DMS153 (cell line): Measurements from ENCODE around the gene SLC49A4.
"Not testable (repeated sequence)": the region's sequence is repeated elsewhere in the genome, so short reads cannot be mapped to it uniquely, and the experiment has no call there.

Source experiments
- DNase-seq: peaks from one replicate; lab custom pipeline; 2025; lab: John Stamatoyannopoulos, UW

Gene SLC49A4, protein sequence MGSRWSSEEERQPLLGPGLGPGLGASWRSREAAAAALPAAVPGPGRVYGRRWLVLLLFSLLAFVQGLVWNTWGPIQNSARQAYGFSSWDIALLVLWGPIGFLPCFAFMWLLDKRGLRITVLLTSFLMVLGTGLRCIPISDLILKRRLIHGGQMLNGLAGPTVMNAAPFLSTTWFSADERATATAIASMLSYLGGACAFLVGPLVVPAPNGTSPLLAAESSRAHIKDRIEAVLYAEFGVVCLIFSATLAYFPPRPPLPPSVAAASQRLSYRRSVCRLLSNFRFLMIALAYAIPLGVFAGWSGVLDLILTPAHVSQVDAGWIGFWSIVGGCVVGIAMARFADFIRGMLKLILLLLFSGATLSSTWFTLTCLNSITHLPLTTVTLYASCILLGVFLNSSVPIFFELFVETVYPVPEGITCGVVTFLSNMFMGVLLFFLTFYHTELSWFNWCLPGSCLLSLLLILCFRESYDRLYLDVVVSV

GRCh38 chr3:122794779-122795673 is at the start of gene SLC49A4:
SLC49A4 (plus strand) TSS chr3:122795069; CDS start chr3:122795193, 124 bp downstream.
- DNase-seq = no peak

GRCh38 chr3:122745369-122746021 is 49.4 kb upstream of the SLC49A4 start:
- no peak for DNase-seq

GRCh38 chr3:122747295-122747694 is 47.6 kb upstream of the SLC49A4 start:
- DNase-seq = not testable (repeated sequence)

DNA sequence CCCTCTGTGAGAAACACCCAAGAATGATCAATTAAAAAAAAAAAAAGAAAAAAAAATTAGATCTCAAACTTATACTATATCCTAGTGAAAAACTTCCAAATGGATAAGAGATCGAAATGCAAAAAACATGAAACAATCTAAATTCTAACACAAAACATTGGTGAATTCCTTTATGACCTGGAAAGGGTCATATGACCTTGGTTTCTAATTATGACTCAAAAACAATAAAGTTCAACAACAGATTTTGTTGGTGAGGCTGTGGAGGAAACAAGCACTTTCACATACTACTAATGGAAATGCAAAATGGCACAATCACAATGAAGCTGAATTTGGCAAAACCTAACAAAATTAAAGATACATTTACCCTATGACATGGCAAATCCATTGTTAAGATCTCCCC is 46.5 kb upstream of the SLC49A4 start:
- no peak for DNase-seq

DNA sequence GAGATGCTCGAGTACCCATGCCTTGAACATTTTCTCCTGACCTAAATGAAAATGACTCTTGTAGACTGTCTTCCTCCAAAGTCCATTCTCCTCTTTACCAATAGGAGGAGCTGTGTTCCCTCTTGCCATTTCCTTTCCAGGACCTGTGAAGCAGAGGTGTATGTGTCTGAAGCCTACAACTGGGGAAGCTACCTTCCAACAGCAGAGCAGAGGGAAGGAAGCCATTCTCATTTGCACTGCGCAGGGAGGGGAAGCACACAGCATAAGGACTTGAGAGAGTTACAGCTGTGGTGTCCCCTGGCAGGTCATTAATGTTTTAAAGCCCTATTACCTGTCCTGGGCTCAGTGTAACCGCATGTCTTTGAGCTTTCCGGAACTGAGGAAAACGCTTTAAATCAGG is 39.9 kb upstream of the SLC49A4 start:
- DNase-seq = no peak

DNA sequence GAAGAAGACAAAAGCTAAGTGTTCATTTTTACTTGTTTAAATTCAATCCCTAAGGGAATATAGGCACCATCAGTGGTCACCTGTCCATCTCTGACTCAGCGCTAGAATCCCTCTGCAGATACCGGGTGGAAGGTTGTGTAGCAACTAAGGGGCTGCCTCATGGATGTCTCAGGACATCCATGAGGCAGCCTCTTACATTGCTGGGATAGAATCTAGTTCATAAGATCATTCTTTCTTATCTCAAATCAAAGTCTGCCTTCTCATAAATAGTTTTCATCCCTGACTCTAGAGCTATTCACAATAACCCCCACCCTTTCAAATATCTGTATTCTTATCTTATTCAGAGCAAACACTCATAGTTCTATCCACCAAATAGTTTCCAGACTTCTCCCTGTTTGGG is 39.4 kb upstream of the SLC49A4 start:
- no peak for DNase-seq

- no peak for DNase-seq
Measured at GRCh38 chr3:122758877-122759560, 35.9 kb upstream of the SLC49A4 start.

DNA sequence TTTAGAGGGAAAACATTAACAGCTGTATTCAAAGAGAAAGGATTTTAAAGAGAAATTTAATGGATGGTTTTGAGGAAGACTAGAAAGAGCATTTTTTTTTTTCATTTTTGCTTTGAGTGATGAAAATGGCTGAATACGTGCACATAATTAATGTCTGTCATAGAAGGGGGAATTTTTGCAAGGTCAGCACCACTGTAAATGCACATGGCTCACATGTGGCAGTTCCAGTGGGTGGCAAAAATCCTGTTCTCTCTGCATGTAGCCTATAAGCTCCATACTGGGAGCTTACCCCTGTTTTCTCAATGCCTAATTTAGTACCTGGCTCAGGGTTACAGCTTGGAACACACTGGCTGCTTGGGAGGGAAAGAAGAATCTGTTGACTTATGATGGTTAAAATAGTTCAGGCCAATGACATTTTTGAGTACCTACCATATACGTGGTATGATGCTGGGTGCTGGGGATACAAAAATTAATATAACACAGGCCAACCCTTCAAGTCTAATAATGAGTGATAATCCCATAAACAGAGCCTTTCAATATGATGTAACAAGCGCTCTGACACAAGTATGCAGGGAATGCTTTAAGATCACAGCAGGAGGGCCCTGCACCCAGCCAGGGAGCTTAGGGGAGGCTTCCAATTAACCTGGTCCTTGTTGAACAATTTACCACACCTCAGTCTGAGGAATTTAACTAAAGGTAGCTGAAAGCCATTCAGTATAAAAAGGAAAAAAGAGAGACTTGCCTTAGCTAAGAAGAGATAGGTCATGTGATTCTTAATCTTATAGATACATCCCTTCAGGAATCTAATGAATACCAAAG is 34.2 kb upstream of the SLC49A4 start:
- no peak for DNase-seq

DNA sequence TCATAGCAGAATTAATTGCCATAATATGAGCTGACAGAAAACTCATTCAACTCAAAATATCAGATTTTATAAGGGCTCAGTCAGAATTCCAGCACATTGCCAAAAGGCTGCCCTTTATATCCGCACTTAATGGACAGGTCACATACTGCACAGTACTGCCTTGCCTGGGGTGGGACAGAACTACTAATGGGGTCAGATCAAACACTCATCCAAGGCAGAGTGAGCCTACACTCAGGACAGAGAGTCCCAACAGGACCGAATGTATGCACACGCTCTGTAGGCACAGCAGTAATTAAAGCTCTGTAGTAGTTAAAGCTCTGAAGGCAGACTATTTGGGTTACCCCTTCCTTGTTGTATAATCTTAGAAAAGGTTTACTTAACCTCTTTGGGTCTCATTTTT is 28.4 kb upstream of the SLC49A4 start:
- DNase-seq = no peak

GRCh38 chr3:122767540-122768372 is 27.1 kb upstream of the SLC49A4 start:
- no peak for DNase-seq

DNA sequence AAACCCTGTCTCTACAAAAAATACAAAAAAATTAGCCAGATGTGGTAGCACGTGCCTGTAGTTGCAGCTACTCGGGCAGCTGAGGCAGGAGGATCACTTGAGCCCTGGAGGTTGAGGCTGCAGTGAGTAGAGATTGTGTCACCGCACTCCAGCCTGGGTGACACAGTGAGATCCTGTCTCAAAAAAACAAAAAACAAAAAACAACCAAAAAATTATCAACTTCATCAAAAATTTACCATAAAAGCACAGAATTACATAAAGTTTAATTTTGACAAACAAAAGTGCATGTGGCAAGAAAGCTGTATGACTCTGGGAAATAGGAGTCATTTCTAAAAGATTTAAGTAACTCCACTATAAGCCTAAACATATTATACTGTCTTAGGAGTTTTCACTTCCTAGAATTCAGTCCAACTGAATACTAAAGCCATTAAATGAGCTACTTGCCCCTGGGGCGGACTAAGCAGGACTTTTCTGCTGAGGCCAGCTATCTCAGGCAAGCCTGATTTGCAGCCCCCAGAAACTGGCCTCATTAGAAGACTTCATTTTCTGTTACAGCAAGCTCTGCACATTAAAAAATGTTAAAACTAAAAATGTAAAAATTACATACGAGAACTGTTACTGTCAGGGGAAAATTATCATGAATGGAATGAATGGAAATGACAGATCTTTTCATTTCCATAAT is 24.2 kb upstream of the SLC49A4 start:
- DNase-seq = no peak

GRCh38 chr3:122772827-122773226 is 22.0 kb upstream of the SLC49A4 start:
- DNase-seq = no peak

DNA sequence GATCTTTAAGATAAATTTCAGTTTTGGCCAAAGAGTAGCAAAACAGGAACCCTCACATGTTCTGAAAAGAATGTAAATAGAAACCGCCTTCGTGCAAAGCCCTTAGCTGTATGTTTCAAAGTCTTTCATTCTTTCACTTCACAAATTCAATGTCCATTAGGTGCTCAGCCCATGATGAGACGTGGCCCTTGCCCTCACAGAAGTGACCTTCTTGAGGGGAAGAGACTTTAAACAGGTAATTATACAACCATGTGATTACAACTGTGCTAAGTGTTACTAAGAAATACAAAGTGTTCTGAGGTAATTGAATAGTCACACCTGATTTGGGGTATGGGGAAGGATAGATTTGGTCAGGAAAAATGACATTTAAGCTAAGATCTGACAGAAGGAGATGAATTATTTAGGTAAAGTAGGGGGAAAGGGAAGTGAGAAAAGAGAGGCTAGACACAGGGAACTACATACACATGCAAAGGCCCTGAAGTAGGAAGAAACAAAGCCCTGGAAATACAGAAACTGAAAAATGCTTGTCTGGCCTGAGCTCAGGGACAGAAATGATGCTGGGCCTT is 20.8 kb upstream of the SLC49A4 start:
- DNase-seq = no peak

DNA sequence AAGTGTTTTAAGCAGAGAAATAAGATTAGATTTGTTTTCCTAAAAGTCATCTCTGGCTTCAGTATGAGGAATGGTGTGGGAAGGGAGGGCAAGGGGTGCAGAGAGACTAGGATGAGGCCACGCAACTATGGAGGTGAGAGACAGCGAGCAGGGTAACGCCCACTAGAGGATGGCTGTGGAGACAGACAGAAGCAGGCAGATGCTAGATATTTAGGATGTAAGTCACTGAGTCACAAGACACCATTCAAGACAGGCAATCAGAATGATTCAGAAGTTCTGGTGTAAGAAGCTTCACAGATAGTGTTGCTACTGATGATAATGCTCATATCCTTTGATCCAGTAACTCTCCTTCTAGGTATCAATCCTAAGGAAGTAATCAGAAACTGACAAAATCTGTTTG is 20.3 kb upstream of the SLC49A4 start:
- no peak for DNase-seq

GRCh38 chr3:122776675-122777468 is 18.0 kb upstream of the SLC49A4 start:
- no peak for DNase-seq

GRCh38 chr3:122777563-122777962 is 17.3 kb upstream of the SLC49A4 start:
- DNase-seq = no peak

DNA sequence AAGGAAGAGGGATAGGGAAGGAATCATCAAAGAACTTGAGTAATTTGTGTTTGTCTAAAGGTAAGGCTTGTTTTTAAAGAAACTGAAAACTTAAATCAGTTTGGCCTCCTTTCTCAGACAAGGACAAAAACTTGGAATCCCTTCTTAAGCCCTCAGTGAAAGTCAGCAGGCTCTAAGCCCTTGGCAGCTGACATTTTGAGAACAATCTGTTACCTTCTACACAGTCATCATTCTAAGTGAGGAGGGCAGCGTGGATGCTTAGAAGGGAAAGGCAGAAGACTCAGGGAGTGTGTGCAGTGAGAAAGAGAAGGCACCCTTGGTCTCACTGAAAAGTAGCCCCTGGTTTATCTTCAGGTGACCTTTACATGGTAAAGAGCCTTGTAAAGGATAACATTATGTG is 12.1 kb upstream of the SLC49A4 start:
- DNase-seq = no peak

GRCh38 chr3:122784436-122784835 is 10.4 kb upstream of the SLC49A4 start:
- no peak for DNase-seq
